ENCODE data around the gene EHBP1.

Gene EHBP1

GRCh38 chr2:62801110-62801509 lies 95.6 kb downstream of the EHBP1 start:
- CTCF ChIA-PET = interaction anchor here (0.6 to 0.7 kb wide), 2 partner anchors 81 to 328 kb away, joined by 3 read pairs; no protein-coding TSS in a partner anchor
- no peak for DNase-seq (ENCODE audit: low spot score)
- no peak overlapping the region for H3K27ac ChIP-seq
- TF ChIP-seq, protein P1, sequence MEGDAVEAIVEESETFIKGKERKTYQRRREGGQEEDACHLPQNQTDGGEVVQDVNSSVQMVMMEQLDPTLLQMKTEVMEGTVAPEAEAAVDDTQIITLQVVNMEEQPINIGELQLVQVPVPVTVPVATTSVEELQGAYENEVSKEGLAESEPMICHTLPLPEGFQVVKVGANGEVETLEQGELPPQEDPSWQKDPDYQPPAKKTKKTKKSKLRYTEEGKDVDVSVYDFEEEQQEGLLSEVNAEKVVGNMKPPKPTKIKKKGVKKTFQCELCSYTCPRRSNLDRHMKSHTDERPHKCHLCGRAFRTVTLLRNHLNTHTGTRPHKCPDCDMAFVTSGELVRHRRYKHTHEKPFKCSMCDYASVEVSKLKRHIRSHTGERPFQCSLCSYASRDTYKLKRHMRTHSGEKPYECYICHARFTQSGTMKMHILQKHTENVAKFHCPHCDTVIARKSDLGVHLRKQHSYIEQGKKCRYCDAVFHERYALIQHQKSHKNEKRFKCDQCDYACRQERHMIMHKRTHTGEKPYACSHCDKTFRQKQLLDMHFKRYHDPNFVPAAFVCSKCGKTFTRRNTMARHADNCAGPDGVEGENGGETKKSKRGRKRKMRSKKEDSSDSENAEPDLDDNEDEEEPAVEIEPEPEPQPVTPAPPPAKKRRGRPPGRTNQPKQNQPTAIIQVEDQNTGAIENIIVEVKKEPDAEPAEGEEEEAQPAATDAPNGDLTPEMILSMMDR (conservative IDR thresholded peaks at IDR 0.05; ENCODE audit: low read depth) = no peak
- POLR2A ChIA-PET (ENCODE audit: low non-redundant PET) = no interaction called here

DNA sequence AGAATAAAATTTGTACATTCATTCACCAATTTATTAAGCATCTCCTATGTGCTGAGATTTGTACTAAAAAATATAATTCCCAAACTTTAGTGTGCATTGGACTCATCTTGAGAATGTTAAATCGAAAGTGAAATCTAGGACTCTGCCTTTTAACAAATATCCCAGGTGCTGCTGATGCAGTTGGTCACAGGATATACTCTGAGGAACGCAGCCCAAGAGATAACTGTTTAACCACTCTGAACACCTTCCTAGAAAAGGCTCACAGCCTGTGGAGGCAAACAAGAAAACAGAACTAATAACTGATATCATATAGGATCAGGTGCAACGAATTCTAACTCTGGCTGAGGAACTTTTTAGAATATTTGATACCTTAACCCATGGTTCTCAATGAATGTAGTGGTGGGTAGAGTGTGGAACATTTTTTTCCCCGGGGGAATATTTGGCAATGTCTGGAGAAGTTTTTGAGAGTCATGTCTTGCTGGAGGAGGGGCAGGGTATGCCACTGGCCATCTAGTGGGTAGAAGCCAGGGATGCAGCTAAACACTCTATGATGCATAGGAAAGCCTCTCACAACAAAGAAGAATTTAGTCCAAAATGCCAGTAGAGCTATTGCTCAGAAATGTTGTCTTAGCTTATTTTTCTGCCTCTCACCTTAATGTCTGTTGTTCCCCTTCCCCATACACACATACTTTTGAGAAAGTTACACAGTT lies 96.5 kb downstream of the EHBP1 start:
- TF ChIP-seq, protein P1 (conservative IDR thresholded peaks at IDR 0.05; ENCODE audit: low read depth) = no peak
- POLR2A ChIA-PET (ENCODE audit: low non-redundant PET) = no interaction called here
- DNase-seq (ENCODE audit: low spot score) = no peak
- CTCF ChIA-PET = interaction anchor here (0.7 kb wide), 2 partner anchors 11 to 82 kb away, joined by 3 read pairs; no protein-coding TSS in a partner anchor
- no peak overlapping the region for H3K27ac ChIP-seq

GRCh38 chr2:62803961-62804360 lies 98.4 kb downstream of the EHBP1 start:
- H3K27ac ChIP-seq = no peak overlapping the region
- TF ChIP-seq, protein P1 (conservative IDR thresholded peaks at IDR 0.05; ENCODE audit: low read depth) = no peak
- CTCF ChIA-PET = no interaction called here
- no peak for DNase-seq (ENCODE audit: low spot score)
- POLR2A ChIA-PET (ENCODE audit: low non-redundant PET) = no interaction called here

- ChIA-PET POLR2A (ENCODE audit: low non-redundant PET) (no interaction called here), CTCF (interaction anchor here (1.2 kb wide), 1 partner anchor 350 kb away, joined by 4 read pairs; no protein-coding TSS in a partner anchor)
- TF ChIP-seq, protein P1 (conservative IDR thresholded peaks at IDR 0.05; ENCODE audit: low read depth) = no peak
These were observed 100.7 kb downstream of the EHBP1 start for GRCh38 chr2:62806231-62806630.

GRCh38 chr2:62808554-62808953 lies 103.0 kb downstream of the EHBP1 start:
- no peak for DNase-seq (ENCODE audit: low spot score)
- no peak overlapping the region for H3K27ac ChIP-seq
- ChIA-PET CTCF (interaction anchor here (0.6 kb wide), 1 partner anchor 125 kb away, joined by 5 read pairs; no protein-coding TSS in a partner anchor), POLR2A (ENCODE audit: low non-redundant PET) (no interaction called here)
- TF ChIP-seq, protein P1 (conservative IDR thresholded peaks at IDR 0.05; ENCODE audit: low read depth) = no peak

More at GRCh38 chr2:62806231-62806630, 100.7 kb downstream of the EHBP1 start:
- no peak for DNase-seq (ENCODE audit: low spot score)
- no peak overlapping the region for H3K27ac ChIP-seq

GRCh38 chr2:62811086-62811485 lies 105.6 kb downstream of the EHBP1 start:
- no peak overlapping the region for H3K27ac ChIP-seq
- no peak for DNase-seq (ENCODE audit: low spot score)
- TF ChIP-seq, protein P1 (conservative IDR thresholded peaks at IDR 0.05; ENCODE audit: low read depth) = no peak
- ChIA-PET CTCF (interaction anchor here (0.6 kb wide), 1 partner anchor 236 kb away, joined by 7 read pairs; no protein-coding TSS in a partner anchor), POLR2A (ENCODE audit: low non-redundant PET) (no interaction called here)
